ENCODE results near the gene SHROOM3.

The SHROOM3 gene

GRCh38 chr4:76581077-76581962, 146.3 kb downstream of the SHROOM3 start:
- TF ChIP-seq CTCF (IDR thresholded peaks at IDR 0.05; ENCODE audit: insufficient read depth, low read length, poor library complexity, severe bottlenecking) (no peak), EZH2phosphoT487 (conservative IDR thresholded peaks at IDR 0.05; ENCODE audit: low read length) (no peak)
- Histone ChIP-seq H3K36me3 (ENCODE audit: low read length) (no peaks in the 10 kb centered on the region), H3K79me2 (ENCODE audit: insufficient read depth, low read length) (no peaks in the 10 kb centered on the region), H3K9me3 (ENCODE audit: insufficient read depth, low read length) (no peaks in the 10 kb centered on the region), H3K4me3 (ENCODE audit: insufficient read depth, low read length, poor library complexity, severe bottlenecking) (no peak overlapping the region), H3K9ac (ENCODE audit: low read length) (no peak overlapping the region), H3K4me2 (ENCODE audit: low read depth, low read length, poor library complexity, severe bottlenecking) (no peak overlapping the region), H3F3A (ENCODE audit: insufficient read depth) (no peaks in the 10 kb centered on the region), H2AFZ (ENCODE audit: low read depth, low read length, severe bottlenecking) (no peak overlapping the region), H3K27me3 (ENCODE audit: low read length) (no peaks in the 10 kb centered on the region), H3K9me2 (replicated peaks; ENCODE audit: insufficient read depth, low read length) (no peaks in the 10 kb centered on the region), H3K27ac (ENCODE audit: low read depth, low read length) (no peak overlapping the region), H4K20me1 (ENCODE audit: low read depth, low read length) (no peaks in the 10 kb centered on the region)

- H3K9me2 ChIP-seq (replicated peaks; ENCODE audit: insufficient read depth, low read length), result no peaks in the 10 kb centered on the region
- no peak overlapping the region for H3K4me3 ChIP-seq (ENCODE audit: insufficient read depth, low read length, poor library complexity, severe bottlenecking)
- no peaks in the 10 kb centered on the region for H4K20me1 ChIP-seq (ENCODE audit: low read depth, low read length)
- no peak for TF ChIP-seq CTCF (IDR thresholded peaks at IDR 0.05; ENCODE audit: insufficient read depth, low read length, poor library complexity, severe bottlenecking)
- no peak for TF ChIP-seq EZH2phosphoT487 (conservative IDR thresholded peaks at IDR 0.05; ENCODE audit: low read length)
- no peaks in the 10 kb centered on the region for H3K36me3 ChIP-seq (ENCODE audit: low read length)
- H3K27me3 ChIP-seq (ENCODE audit: low read length), result no peaks in the 10 kb centered on the region
- no peak overlapping the region for H3K9ac ChIP-seq (ENCODE audit: low read length)
- H3K9me3 ChIP-seq (ENCODE audit: insufficient read depth, low read length), result no peaks in the 10 kb centered on the region
- H3K4me2 ChIP-seq (ENCODE audit: low read depth, low read length, poor library complexity, severe bottlenecking), result no peak overlapping the region
- no peak overlapping the region for H3K27ac ChIP-seq (ENCODE audit: low read depth, low read length)
- H3F3A ChIP-seq (ENCODE audit: insufficient read depth), result no peaks in the 10 kb centered on the region
- H2AFZ ChIP-seq (ENCODE audit: low read depth, low read length, severe bottlenecking), result no peak overlapping the region
- H3K79me2 ChIP-seq (ENCODE audit: insufficient read depth, low read length), result no peaks in the 10 kb centered on the region
These were observed 147.2 kb downstream of the SHROOM3 start for GRCh38 chr4:76582074-76582816.

GRCh38 chr4:76582817-76583087, 147.7 kb downstream of the SHROOM3 start:
- H4K20me1 ChIP-seq (ENCODE audit: low read depth, low read length), result no peaks in the 10 kb centered on the region
- H3K4me2 ChIP-seq (ENCODE audit: low read depth, low read length, poor library complexity, severe bottlenecking), result no peak overlapping the region
- H3K36me3 ChIP-seq (ENCODE audit: low read length), result no peaks in the 10 kb centered on the region
- TF ChIP-seq CTCF (IDR thresholded peaks at IDR 0.05; ENCODE audit: insufficient read depth, low read length, poor library complexity, severe bottlenecking) (no peak), EZH2phosphoT487 (conservative IDR thresholded peaks at IDR 0.05; ENCODE audit: low read length) (no peak)
- H3K79me2 ChIP-seq (ENCODE audit: insufficient read depth, low read length), result no peaks in the 10 kb centered on the region
- H3F3A ChIP-seq (ENCODE audit: insufficient read depth), result no peaks in the 10 kb centered on the region
- H3K9me3 ChIP-seq (ENCODE audit: insufficient read depth, low read length), result no peaks in the 10 kb centered on the region
- no peaks in the 10 kb centered on the region for H3K9me2 ChIP-seq (replicated peaks; ENCODE audit: insufficient read depth, low read length)
- no peak overlapping the region for H3K4me3 ChIP-seq (ENCODE audit: insufficient read depth, low read length, poor library complexity, severe bottlenecking)
- no peak overlapping the region for H3K27ac ChIP-seq (ENCODE audit: low read depth, low read length)
- no peaks in the 10 kb centered on the region for H3K27me3 ChIP-seq (ENCODE audit: low read length)
- no peak overlapping the region for H3K9ac ChIP-seq (ENCODE audit: low read length)
- H2AFZ ChIP-seq (ENCODE audit: low read depth, low read length, severe bottlenecking), result no peak overlapping the region
